HepG2 (cell line): ENCODE measurements around the gene SLC16A13. TPM values are rescaled to one million over a fixed set of nuclear protein-coding genes. Genes with fewer than 3 reads are reported as not detected.

ENCODE experiments used
- ATF1 ChIP-seq: IDR thresholded peaks from 2 replicates; pipeline ENCODE4 v1.6.1; 2016; ENCODE audit warnings: mild to moderate bottlenecking, control low read depth
- CREB1 ChIP-seq, 2 experiments: fragments of 450-650 bp in 1 of 2; IDR thresholded peaks; 2 replicates each; pipeline ENCODE4 v1.6.1; 2016 to 2017; ENCODE audit warnings: control low read depth in 1 of 2, mild to moderate bottlenecking in 1 of 2, missing compliant biosample characterization in 1 of 2, missing genetic modification characterization in 1 of 2
- FOSL1 ChIP-seq: sonication (generic); formaldehyde crosslinking; IDR thresholded peaks from 2 replicates; pipeline ENCODE4 v1.9.0; 2021; ENCODE audit warnings: missing genetic modification reagents, borderline replicate concordance
- MEF2D ChIP-seq: sonication (generic); formaldehyde crosslinking; IDR thresholded peaks from 2 replicates; pipeline ENCODE4 v1.5.1; 2020; ENCODE audit warnings: mild to moderate bottlenecking, missing genetic modification reagents
- MEIS1 ChIP-seq: sonication (generic); formaldehyde crosslinking; IDR thresholded peaks from 2 replicates; pipeline ENCODE4 v1.9.0; 2021; ENCODE audit warnings: mild to moderate bottlenecking, missing genetic modification reagents, moderate library complexity, borderline replicate concordance
- MEIS2 ChIP-seq: sonication (generic); formaldehyde crosslinking; IDR thresholded peaks from 2 replicates; pipeline ENCODE4 v1.9.0; 2021; ENCODE audit warnings: mild to moderate bottlenecking, missing genetic modification reagents
- MTA3 ChIP-seq: sonication (generic); formaldehyde crosslinking; IDR thresholded peaks from 2 replicates; pipeline ENCODE4 v1.4.0; 2020; ENCODE audit warnings: missing genetic modification reagents
- NFKB2 ChIP-seq: sonication (generic); formaldehyde crosslinking; IDR thresholded peaks from 2 replicates; pipeline ENCODE4 v1.4.0; 2020; ENCODE audit warnings: missing genetic modification reagents, borderline replicate concordance
- SETDB1 ChIP-seq: sonication (generic); formaldehyde crosslinking; IDR thresholded peaks from 2 replicates; pipeline ENCODE4 v1.5.1; 2020; ENCODE audit warnings: missing genetic modification reagents, mild to moderate bottlenecking, borderline replicate concordance
- SIN3B ChIP-seq: fragments of 150-350 bp; IDR thresholded peaks from 2 replicates; pipeline ENCODE4 v1.6.1; 2014; ENCODE audit warnings: low read length
- SMARCE1 ChIP-seq: fragments of 450-650 bp; IDR thresholded peaks from 2 replicates; pipeline ENCODE4 v1.6.1; 2017; ENCODE audit warnings: borderline replicate concordance
- ZBTB8A ChIP-seq: sonication (generic); formaldehyde crosslinking; IDR thresholded peaks from 2 replicates; pipeline ENCODE4 v1.4.0; 2020; ENCODE audit warnings: mild to moderate bottlenecking, low read depth, missing genetic modification reagents, borderline replicate concordance
- ZNF205 ChIP-seq: IDR thresholded peaks from 2 replicates; pipeline ENCODE4 v1.6.1; 2018; ENCODE audit warnings: missing biosample characterization, missing genetic modification reagents
- ZNF3 ChIP-seq: IDR thresholded peaks from 2 replicates; pipeline ENCODE4 v1.7.0; 2017; ENCODE audit warnings: inconsistent platforms
- ZNF510 ChIP-seq: sonication (generic); formaldehyde crosslinking; IDR thresholded peaks from 2 replicates; pipeline ENCODE4 v1.4.0; 2020; ENCODE audit warnings: low read depth, mild to moderate bottlenecking, missing genetic modification reagents
- ZNF605 ChIP-seq: sonication (generic); formaldehyde crosslinking; IDR thresholded peaks from 2 replicates; pipeline ENCODE4 v1.8.0; 2022; ENCODE audit warnings: mild to moderate bottlenecking, missing genetic modification reagents
- ZNF788 ChIP-seq: sonication (generic); formaldehyde crosslinking; IDR thresholded peaks from 2 replicates; pipeline ENCODE4 v1.5.0; 2020; ENCODE audit warnings: mild to moderate bottlenecking, missing genetic modification reagents, borderline replicate concordance
- ZNF790 ChIP-seq: sonication (generic); formaldehyde crosslinking; IDR thresholded peaks from 2 replicates; pipeline ENCODE4 v1.8.0; 2022; ENCODE audit warnings: missing genetic modification reagents, mild to moderate bottlenecking, borderline replicate concordance
- ZSCAN29 ChIP-seq: sonication (generic); formaldehyde crosslinking; conservative IDR thresholded peaks from 2 replicates; pipeline ENCODE4 v1.4.0; 2020; ENCODE audit warnings: mild to moderate bottlenecking, missing genetic modification reagents
- polyA plus RNA-seq, 8 experiments: library from polyadenylated mRNA; depleted of rRNA in 3 of 8; stranded (reverse) in 7 of 8; unstranded in 1 of 8; fragments of >200 nt; fragmentation: Illumina TruSeq in 4 of 8; extraction: Trizol in 4 of 8; gene quantifications; 2 replicates each; pipeline versions ENCODE4 v1.2.1 to v1.2.3, GENCODE V29; 2011 to 2016; ENCODE audit warnings: low read depth in 4 of 8, missing spikeins in 1 of 8, mixed read lengths in 1 of 8; ENCODE audit not compliant: insufficient read depth in 1 of 8
- total RNA-seq, 5 experiments: library from RNA; depleted of rRNA; stranded (reverse); fragments of >200 nt; fragmentation: Illumina TruSeq; extraction: Trizol; gene quantifications; 2 replicates each; pipeline ENCODE4 v1.2.3, GENCODE V29; 2016; ENCODE audit warnings: low read depth in 1 of 5
- TF ChIP-seq, protein P1 (sequence below): sonication (generic); formaldehyde crosslinking; IDR thresholded peaks from 2 replicates; pipeline ENCODE4 v1.5.1; 2020; ENCODE audit warnings: mild to moderate bottlenecking, missing genetic modification reagents
- TF ChIP-seq, protein P2 (sequence below): IDR thresholded peaks from 2 replicates; pipeline ENCODE4 v1.6.1; 2016; ENCODE audit warnings: low read depth
- TF ChIP-seq, protein P3 (sequence below): sonication (generic); formaldehyde crosslinking; IDR thresholded peaks from 2 replicates; pipeline ENCODE4 v1.5.0; 2020; ENCODE audit warnings: mild to moderate bottlenecking, low read depth, missing genetic modification reagents, borderline replicate concordance
- TF ChIP-seq, protein P4 (sequence below): sonication (generic); formaldehyde crosslinking; IDR thresholded peaks from 2 replicates; pipeline ENCODE4 v1.8.0; 2023; ENCODE audit warnings: mild to moderate bottlenecking, missing genetic modification reagents

The SLC16A13 gene
- total and polyA plus RNA-seq, 2 of the 13 experiments (the other 11 are each of a cell fraction or from before 2014, with no cell fraction given), result 2.2 to 3.0 TPM

DNA sequence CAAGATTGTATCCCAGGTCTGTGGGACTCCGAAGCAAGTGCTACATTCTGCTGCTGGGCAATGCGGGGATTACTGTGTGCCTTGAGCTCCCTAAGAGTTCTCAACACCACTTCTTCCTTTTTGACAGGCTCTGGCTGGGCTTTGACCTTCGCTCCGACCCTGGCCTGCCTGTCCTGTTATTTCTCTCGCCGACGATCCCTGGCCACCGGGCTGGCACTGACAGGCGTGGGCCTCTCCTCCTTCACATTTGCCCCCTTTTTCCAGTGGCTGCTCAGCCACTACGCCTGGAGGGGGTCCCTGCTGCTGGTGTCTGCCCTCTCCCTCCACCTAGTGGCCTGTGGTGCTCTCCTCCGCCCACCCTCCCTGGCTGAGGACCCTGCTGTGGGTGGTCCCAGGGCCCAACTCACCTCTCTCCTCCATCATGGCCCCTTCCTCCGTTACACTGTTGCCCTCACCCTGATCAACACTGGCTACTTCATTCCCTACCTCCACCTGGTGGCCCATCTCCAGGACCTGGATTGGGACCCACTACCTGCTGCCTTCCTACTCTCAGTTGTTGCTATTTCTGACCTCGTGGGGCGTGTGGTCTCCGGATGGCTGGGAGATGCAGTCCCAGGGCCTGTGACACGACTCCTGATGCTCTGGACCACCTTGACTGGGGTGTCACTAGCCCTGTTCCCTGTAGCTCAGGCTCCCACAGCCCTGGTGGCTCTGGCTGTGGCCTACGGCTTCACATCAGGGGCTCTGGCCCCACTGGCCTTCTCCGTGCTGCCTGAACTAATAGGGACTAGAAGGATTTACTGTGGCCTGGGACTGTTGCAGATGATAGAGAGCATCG, 2.4 kb downstream of the SLC16A13 start (continued):
- TF ChIP-seq, protein P1, sequence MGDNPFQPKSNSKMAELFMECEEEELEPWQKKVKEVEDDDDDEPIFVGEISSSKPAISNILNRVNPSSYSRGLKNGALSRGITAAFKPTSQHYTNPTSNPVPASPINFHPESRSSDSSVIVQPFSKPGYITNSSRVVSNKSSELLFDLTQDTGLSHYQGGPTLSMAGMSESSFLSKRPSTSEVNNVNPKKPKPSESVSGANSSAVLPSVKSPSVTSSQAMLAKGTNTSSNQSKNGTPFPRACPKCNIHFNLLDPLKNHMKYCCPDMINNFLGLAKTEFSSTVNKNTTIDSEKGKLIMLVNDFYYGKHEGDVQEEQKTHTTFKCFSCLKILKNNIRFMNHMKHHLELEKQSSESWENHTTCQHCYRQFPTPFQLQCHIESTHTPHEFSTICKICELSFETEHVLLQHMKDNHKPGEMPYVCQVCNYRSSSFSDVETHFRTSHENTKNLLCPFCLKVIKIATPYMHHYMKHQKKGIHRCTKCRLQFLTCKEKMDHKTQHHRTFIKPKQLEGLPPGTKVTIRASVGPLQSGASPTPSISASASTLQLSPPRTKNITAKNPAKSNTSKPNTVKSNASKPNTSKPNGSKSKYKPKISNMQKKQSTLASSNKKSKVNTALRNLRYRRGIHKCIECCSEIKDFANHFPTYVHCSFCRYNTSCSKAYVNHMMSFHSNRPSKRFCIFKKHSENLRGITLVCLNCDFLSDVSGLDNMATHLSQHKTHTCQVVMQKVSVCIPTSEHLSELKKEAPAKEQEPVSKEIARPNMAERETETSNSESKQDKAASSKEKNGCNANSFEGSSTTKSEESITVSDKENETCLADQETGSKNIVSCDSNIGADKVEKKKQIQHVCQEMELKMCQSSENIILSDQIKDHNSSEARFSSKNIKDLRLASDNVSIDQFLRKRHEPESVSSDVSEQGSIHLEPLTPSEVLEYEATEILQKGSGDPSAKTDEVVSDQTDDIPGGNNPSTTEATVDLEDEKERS (CRISPR knock-in tag), result no peak; the same call in 1 of the 2 replicates
- TF ChIP-seq ZNF510 (CRISPR knock-in tag), result no peak
- peak; percentile 63; the same call in 1 of the 2 replicates for TF ChIP-seq MEF2D (CRISPR knock-in tag)
- TF ChIP-seq MEIS2 (CRISPR knock-in tag), result no peak
- TF ChIP-seq, protein P2, sequence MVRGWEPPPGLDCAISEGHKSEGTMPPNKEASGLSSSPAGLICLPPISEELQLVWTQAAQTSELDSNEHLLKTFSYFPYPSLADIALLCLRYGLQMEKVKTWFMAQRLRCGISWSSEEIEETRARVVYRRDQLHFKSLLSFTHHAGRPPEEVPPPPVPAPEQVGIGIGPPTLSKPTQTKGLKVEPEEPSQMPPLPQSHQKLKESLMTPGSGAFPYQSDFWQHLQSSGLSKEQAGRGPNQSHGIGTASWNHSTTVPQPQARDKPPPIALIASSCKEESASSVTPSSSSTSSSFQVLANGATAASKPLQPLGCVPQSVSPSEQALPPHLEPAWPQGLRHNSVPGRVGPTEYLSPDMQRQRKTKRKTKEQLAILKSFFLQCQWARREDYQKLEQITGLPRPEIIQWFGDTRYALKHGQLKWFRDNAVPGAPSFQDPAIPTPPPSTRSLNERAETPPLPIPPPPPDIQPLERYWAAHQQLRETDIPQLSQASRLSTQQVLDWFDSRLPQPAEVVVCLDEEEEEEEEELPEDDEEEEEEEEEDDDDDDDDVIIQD (CRISPR knock-in tag), result no peak
- no peak for TF ChIP-seq ZNF205 (CRISPR knock-in tag)
- TF ChIP-seq MTA3 (CRISPR knock-in tag), result no peak
- TF ChIP-seq ZSCAN29, result no peak
- TF ChIP-seq ZNF605, result no peak
- TF ChIP-seq MEIS1 (CRISPR knock-in tag), result no peak
- 0 out of 2 replicates have a peak, but pooled peaks have one; percentile 30 for TF ChIP-seq NFKB2 (CRISPR knock-in tag)
- TF ChIP-seq ZNF788 (CRISPR knock-in tag), result no peak
- TF ChIP-seq, protein P3, sequence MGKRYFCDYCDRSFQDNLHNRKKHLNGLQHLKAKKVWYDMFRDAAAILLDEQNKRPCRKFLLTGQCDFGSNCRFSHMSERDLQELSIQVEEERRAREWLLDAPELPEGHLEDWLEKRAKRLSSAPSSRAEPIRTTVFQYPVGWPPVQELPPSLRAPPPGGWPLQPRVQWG, result no peak
- TF ChIP-seq FOSL1 (CRISPR knock-in tag), result no peak
- TF ChIP-seq SIN3B, result no peak
- TF ChIP-seq, protein P4, sequence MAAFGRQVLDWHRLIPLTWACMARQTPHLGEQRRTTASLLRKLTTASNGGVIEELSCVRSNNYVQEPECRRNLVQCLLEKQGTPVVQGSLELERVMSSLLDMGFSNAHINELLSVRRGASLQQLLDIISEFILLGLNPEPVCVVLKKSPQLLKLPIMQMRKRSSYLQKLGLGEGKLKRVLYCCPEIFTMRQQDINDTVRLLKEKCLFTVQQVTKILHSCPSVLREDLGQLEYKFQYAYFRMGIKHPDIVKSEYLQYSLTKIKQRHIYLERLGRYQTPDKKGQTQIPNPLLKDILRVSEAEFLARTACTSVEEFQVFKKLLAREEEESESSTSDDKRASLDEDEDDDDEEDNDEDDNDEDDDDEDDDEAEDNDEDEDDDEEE, result 0 out of 2 replicates have a peak, but pooled peaks have one; percentile 48
- TF ChIP-seq ZNF790 (CRISPR knock-in tag), result no peak
- no peak for TF ChIP-seq ZBTB8A (CRISPR knock-in tag)
- TF ChIP-seq SETDB1 (CRISPR knock-in tag), result no peak
- no peak for TF ChIP-seq ZNF3 (CRISPR knock-in tag)
- no peak for TF ChIP-seq CREB1 (IDR thresholded peaks at IDR 0.05)
- TF ChIP-seq CREB1 (CRISPR knock-in tag; IDR thresholded peaks at IDR 0.05), result no peak
- TF ChIP-seq SMARCE1, result no peak
- TF ChIP-seq ATF1, result no peak
